Left colon (tissue), 2 donors: ENCODE measurements around the gene CRISPLD2. TPM values are rescaled to one million over a fixed set of nuclear protein-coding genes. Genes with fewer than 3 reads are reported as not detected.
A peak's percentile ranks its signal among the peaks of the same experiment; 100 is the strongest.

Source experiments
- ATAC-seq: fragments of 200-7000 bp; cut with Tn5 transposase; one replicate; pipeline ENCODE4 v1.9.1; 2020; ENCODE audit warnings: mild to moderate bottlenecking, moderate library complexity
- DNase-seq, 2 donors: peaks; one replicate each; pipeline ENCODE4 v3.0.0-alpha.2; 2020
- intact Hi-C, 2 donors: fragments of 100-400 bp; cut with DNase I in 1 of 2; cut with micrococcal nuclease in 1 of 2; formaldehyde crosslinking; loops; one replicate each; pipeline versions ENCODE4 v1.11.2 to v1.14.0; 2022; cut with DNase I, micrococcal nuclease
- total RNA-seq, 2 donors: library from RNA; stranded (reverse); fragmentation: NEBNext Ultra II Directional; extraction: Animal tissue kit (Norgen Biotek cat#: 25700); gene quantifications; one replicate each; pipeline ENCODE4 v1.2.1, GENCODE V29; 2021
- donor health status: DM: no; HTN: no; CAD: no.
- donor health status: DM: yes; HTN: yes; CAD: no.

Gene CRISPLD2
- total RNA-seq, 2 donors from 2014 or later = 27.2 to 31.6 TPM

DNA sequence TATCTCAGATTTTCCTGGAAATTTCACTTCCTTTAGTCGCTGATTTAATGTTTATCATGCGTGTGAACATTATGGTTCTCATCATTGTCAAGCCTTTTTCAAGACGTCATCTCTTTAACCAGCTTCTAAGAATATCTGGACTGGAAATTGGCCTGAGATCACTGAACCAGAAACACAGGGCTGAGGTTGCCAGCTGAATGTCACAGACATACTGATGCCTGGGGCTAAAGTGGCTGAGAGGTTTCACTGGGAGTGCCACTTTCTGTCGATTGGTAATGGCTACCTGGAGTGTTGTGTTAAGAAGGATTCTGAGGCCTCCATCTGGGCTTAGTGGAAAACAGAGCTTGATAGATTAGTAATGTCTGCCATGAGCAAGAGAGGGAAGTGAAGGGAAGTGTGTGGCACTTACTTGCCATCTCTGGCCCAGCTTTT is 54.2 kb downstream of the CRISPLD2 start:
- no peak for ATAC-seq
- DNase-seq = no peak
- intact Hi-C loops = no loop called here

DNA sequence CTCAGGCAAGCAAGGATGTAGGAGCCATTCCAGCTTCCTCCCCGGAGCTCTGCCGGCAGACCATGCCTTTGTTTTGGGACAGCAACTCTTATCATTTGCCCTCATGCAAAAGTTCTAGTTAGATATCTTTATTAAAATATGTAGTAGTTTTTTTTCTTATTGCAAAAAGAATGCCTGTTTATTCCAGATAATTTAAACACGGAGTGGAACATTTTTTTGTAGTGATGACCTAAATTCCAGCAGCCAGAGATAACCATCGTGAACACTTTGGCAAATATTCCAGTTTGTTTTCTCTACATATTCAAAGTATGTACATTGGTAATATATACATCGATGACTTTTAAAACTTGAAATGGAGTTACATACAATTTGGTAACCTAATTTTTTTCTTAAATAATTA is 54.8 kb downstream of the CRISPLD2 start:
- ATAC-seq (no peak), DNase-seq (no peak)
- intact Hi-C loops = no loop called here

- ATAC-seq (no peak), DNase-seq (no peak)
- intact Hi-C loops = no loop called here
These were observed 55.2 kb downstream of the CRISPLD2 start for GRCh38 chr16:84874983-84875382.

GRCh38 chr16:84875846-84876245 is 56.1 kb downstream of the CRISPLD2 start:
- ATAC-seq = peak; percentile 53
- DNase-seq = no peak
- intact Hi-C loops = no loop called here

DNA sequence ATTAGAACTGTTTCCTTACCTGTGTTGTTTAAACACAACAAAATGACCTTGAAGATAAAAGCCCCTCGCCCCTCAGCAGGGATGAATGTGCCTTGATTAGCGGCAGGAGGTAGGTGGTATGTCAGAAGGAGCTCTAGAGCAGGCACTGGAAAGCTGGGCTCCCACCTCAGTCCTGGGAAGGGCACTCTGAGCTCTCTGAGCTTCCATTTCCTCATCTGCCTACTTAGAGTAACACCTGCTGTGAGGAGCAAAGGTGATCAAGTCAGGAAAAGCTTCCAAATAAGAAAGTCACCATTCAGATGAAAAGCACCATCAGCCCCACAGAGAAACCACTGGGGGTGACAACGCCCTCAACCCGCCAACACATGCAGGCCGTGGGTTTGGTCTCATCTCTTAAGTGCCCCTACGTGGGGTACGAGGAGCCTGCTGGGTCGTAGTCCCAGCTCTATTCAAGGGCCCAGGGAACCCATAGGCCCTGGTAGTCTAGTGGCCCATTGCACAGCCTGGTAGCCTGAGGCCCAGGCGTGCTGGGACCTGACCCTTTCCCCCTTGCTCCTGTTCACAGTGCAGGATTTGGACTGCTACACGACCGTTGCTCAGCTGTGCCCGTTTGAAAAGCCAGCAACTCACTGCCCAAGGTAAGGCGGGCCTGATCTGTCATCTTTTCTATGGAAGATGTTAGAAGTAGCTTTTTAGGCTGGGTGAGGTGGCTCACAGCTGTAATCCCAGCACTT is 57.3 kb downstream of the CRISPLD2 start:
- DNase-seq = no peak
- peak; percentile 76 for ATAC-seq
- intact Hi-C loops = no loop called here

DNA sequence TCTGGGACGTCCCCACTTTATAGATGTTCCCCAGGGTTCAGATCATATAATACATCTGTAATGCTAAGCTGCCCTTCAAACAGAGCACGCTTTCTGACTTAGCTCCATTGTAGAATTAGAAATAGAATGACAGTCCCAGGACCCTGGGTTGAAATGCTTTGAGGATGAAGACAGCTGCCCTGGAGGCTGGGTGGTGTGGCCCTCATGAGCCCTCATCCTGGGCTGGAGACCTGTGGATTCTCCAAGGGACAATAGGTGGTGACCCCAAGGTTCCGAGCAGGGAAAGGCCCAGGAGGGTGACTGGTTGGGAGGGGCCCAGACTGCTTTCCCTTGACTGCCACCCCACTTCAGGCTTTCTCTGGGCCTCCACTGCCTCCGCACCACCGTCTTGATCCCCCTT is 59.0 kb downstream of the CRISPLD2 start:
- ATAC-seq (no peak), DNase-seq (no peak)
- intact Hi-C loops = no loop called here

- ATAC-seq (peak; percentile 77), DNase-seq (no peak)
- intact Hi-C loops = no loop called here
These were observed 60.0 kb downstream of the CRISPLD2 start for GRCh38 chr16:84879569-84880487.

DNA sequence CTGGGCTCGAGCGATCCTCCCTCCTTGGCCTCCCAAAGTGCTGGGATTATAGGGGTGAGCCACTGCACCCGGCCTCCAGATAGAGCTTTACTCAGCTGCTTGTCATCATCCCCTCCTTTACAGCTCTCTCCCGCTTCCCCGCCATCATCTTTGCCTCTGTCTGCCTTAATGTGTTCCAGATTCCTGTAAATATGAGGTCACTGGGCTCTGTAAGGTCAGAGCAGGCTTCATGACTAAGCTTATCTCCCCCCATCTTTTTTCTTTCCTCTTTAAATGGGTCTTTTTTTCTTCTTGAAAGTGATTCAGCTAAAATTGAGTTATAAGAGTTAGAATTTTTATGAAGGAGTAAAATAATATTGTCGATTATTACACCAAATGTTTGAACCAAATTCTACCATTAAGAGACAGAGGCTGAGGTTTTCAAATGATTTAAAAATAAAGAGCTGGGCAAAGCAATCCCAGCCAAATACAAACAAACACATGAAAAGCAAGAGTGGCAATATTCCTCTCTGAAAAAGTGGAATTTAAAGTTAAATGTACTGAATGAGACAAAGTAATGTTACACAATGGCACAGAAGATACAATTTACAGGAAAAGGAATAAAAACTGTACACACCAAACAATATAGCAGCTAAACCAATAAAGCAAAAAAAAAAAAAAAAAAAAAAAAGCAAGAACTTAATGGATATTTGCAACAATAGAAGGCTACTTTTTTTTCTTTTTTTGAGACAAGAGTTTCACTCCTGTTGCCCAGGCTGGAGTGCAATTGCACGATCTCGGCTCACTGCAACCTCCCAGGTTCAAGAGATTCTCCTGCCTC is 62.1 kb downstream of the CRISPLD2 start:
- ATAC-seq (no peak), DNase-seq (no peak)
- intact Hi-C loops = no loop called here

DNA sequence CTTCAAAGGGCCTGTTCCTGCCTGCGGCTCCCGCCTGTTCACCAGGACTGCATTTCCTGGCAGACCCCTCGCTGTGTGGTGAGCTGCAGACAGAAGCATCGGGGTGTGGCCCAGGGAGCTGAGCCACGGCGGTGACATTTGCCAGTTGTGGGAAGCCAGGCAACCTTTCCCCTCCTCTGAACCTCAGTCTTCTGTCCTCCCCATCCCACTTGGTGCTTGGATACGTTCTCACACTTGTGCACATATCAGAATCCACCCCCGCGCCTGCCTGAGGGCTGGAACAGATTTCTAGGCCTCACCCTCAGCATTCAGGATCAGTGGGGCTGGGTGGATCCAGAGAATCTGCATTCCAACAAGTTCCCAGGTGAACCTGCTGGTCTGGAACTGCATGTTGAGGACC is 63.5 kb downstream of the CRISPLD2 start:
- intact Hi-C loops = no loop called here

GRCh38 chr16:84884246-84884595 is 64.4 kb downstream of the CRISPLD2 start:
- intact Hi-C loops = no loop called here
- ATAC-seq (peak; percentile 61), DNase-seq (no peak)

More for the DNA sequence above, 63.5 kb downstream of the CRISPLD2 start:
- DNase-seq (no peak), ATAC-seq (no peak)

DNA sequence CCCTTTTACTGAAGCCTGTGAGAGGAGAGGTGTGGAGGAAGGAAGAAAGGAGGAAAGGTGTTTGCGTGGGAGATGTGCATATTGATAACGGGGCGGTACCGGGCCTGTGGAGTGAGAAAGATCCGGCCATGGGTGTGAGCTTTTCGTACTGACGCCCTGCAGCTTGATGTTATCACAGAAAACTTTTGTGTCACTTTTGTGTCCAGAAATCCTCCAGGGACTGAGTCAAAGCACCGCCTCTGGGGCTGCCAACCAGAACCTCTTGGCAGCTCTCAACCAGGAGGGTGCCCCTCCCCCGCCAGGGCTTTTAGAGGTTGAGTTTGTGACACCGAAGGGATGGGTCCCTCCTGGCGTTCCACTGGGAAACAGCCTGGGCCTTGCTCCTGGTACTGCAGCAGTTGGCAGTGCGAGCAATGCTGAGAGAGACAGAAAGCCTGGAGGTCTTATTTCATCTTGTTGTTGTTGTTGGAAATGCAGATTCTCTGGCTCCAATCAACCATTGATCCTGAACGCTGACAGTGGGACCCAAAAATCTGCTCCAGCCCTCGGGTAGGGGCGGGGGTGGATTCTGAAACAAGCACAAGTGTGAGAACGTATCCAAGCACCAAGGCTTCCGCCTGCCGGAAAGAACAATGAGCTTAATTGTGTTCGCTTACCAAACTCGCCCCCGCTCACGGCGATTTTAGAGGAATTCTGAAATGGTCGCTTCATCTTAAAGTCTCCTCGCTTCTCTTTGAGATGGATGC is 65.0 kb downstream of the CRISPLD2 start:
- DNase-seq = no peak
- intact Hi-C loops = no loop called here
- no peak for ATAC-seq

DNA sequence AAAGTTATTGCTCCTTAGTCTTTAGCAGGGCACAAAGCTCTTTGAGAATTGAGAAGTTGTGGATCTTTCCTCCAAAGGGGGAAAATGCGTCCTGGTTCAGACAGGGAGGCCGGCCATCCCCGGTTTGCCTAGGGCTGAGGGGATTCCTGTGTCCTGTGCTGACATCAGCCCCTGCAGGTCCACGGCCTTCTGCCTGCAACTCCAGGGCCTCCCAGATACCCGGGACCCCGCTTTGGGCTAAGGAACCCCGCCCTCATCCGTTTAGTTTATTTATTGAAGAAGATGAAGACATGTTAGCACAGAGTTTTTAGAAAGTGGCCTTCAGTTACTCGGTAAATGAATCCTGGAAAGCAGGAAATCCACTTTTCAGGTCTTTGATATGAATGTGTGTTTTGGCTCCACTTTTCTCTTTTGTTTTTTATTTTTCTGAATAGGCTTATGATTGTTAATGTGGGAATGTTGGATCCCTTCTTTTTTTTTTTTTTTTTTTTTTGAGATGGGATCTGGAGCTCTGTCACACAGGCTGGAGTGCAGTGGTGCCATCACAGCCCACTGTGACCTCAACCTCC is 65.6 kb downstream of the CRISPLD2 start:
- no peak for DNase-seq
- intact Hi-C loops = no loop called here
- no peak for ATAC-seq

GRCh38 chr16:84886497-84887090 is 66.8 kb downstream of the CRISPLD2 start:
- ATAC-seq (no peak), DNase-seq (no peak)
- intact Hi-C loops = no loop called here

- no peak for DNase-seq
- ATAC-seq = no peak
- intact Hi-C loops = no loop called here
These were observed 67.4 kb downstream of the CRISPLD2 start for GRCh38 chr16:84887207-84887606.

DNA sequence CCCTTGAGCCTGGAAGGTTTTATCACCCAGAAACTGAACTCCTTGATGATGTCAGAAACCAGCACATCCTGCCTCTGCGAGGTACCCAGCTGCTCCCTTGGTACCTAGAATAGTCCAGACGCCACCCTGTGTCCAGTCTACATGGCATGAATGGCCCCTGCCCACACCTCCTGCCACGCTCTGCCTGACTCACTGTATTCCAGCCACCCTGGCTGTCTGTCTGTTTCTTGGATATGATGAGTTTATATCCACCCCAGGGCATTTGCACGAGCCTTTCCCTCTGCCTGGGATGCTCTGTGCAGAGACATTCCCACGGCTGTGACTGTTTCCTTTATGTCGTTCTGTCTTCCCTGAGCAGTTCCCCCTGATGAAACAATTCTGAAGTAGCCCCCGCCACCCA is 68.7 kb downstream of the CRISPLD2 start:
- intact Hi-C loops = no loop called here
- ATAC-seq (no peak), DNase-seq (no peak)

GRCh38 chr16:84889066-84889465 is 69.3 kb downstream of the CRISPLD2 start:
- no peak for ATAC-seq
- intact Hi-C loops = no loop called here
- no peak for DNase-seq

GRCh38 chr16:84890427-84890826 is 70.6 kb downstream of the CRISPLD2 start:
- intact Hi-C loops = no loop called here
- ATAC-seq (no peak), DNase-seq (no peak)

DNA sequence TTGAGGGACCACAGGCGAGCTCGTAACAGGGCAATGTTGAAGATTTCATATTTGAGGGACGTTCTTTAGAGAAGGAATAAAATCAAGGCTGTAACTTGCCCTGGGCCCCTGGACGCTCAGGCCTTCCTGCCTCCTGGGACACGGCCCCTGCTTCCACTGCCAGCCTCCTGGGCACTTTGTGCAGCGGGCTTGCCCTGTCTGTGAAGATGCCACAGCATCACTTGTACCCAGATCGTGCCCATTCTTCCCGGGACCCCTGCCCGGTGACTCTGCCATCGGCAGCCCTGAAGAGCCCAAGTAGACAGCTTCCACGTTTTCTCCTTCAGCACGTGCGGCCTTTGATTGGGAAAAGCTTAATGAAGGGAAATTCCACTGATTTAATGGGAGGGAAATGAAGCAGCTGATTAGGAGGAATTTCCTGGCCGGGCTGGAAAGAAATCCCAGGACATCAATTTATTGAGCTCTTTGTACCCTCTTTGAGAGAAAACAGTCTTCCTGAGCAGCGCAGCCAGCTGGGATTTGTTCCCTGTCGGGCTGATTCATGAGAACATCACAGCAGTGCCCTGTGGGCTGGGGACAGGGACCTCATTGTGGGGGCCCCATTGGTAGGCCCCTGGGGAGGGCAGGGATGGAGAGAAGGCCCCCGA is 71.5 kb downstream of the CRISPLD2 start:
- DNase-seq (no peak), ATAC-seq (no peak)
- intact Hi-C loops = no loop called here
